Activated T-cell treated with anti-CD3 and anti-CD28 coated beads, Interleukin-2, amount 50 U/mL, for 72 hours (primary cell): Measurements from ENCODE around the gene SNRNP70. TPM values are rescaled to one million over a fixed set of nuclear protein-coding genes. Genes with fewer than 3 reads are reported as not detected.
A peak's percentile ranks its signal among the peaks of the same experiment; 100 is the strongest.
"Not testable (repeated sequence)": the region's sequence is repeated elsewhere in the genome, so short reads cannot be mapped to it uniquely, and the experiment has no call there.

Experiments
- ATAC-seq, 2 donors: fragments of 150-1000 bp; cut with Tn5 transposase; replicated peaks in 1 of 2; 2 replicates each; pipeline ENCODE4 v1.10.0; 2021; ENCODE audit warnings: moderate library complexity in 2 of 2, mild to moderate bottlenecking in 1 of 2
- DNase-seq, 2 donors: peaks; one replicate each; pipeline ENCODE4 v3.0.0; 2021 to 2022; ENCODE audit warnings: mixed read lengths in 1 of 2
- H3K27ac Mint-ChIP-seq: one replicate; pipeline ENCODE4 v1.8.0; 2022; ENCODE audit warnings: mild to moderate bottlenecking, moderate library complexity, mixed read lengths
- H3K27me3 Mint-ChIP-seq: one replicate; pipeline ENCODE4 v1.8.0; 2022; ENCODE audit warnings: low read depth, mixed read lengths
- H3K36me3 Mint-ChIP-seq, 2 donors: one replicate each; pipeline ENCODE4 v1.8.0; 2022; ENCODE audit warnings: mixed read lengths in 2 of 2, mild to moderate bottlenecking in 1 of 2; ENCODE audit not compliant: insufficient read depth in 2 of 2
- H3K4me1 Mint-ChIP-seq: one replicate; pipeline ENCODE4 v1.8.0; 2022; ENCODE audit warnings: low read depth, mixed read lengths
- H3K4me3 Mint-ChIP-seq, 2 donors: one replicate each; pipeline ENCODE4 v1.8.0; 2022; ENCODE audit warnings: mild to moderate bottlenecking in 2 of 2, mixed read lengths in 2 of 2, moderate library complexity in 2 of 2
- H3K9me3 Mint-ChIP-seq, 2 donors: one replicate each; pipeline ENCODE4 v1.8.0; 2022; ENCODE audit warnings: mixed read lengths in 2 of 2
- total RNA-seq, 2 donors: library from RNA; stranded (reverse); gene quantifications; one replicate each; pipeline ENCODE4 v1.2.3, GENCODE V29; 2022

The SNRNP70 gene
- total RNA-seq, 2 donors from 2014 or later, result 165 to 175 TPM

- Mint-ChIP-seq H3K4me1 (no peaks in the 10 kb centered on the region), H3K9me3 (no peaks in the 10 kb centered on the region), H3K36me3 (no peaks in the 10 kb centered on the region), H3K4me3 (no peak overlapping the region), H3K27me3 (no peaks in the 10 kb centered on the region), H3K27ac (no peak overlapping the region)
- no peak for DNase-seq
- no peak for ATAC-seq
These were observed 51.5 kb downstream of the SNRNP70 start for GRCh38 chr19:49136771-49137171.

- Mint-ChIP-seq H3K4me1 (peaks cover 24% of the 10 kb centered on the region), H3K36me3 (no peaks in the 10 kb centered on the region), H3K27ac (no peak overlapping the region), H3K9me3 (no peaks in the 10 kb centered on the region), H3K4me3 (no peak overlapping the region), H3K27me3 (peaks cover 25% of the 10 kb centered on the region)
- ATAC-seq (no peak), DNase-seq (no peak)
These were observed 55.7 kb downstream of the SNRNP70 start for GRCh38 chr19:49140951-49141350.

GRCh38 chr19:49141352-49141751 is 56.1 kb downstream of the SNRNP70 start:
- Mint-ChIP-seq H3K9me3 (no peaks in the 10 kb centered on the region), H3K4me3 (no peak overlapping the region), H3K27me3 (peaks cover 29% of the 10 kb centered on the region), H3K36me3 (no peaks in the 10 kb centered on the region), H3K27ac (no peak overlapping the region), H3K4me1 (peaks cover 28% of the 10 kb centered on the region)
- no peak for DNase-seq
- ATAC-seq, result no peak

- H3K9me3 Mint-ChIP-seq, result no peaks in the 10 kb centered on the region
- peaks cover 30% of the 10 kb centered on the region for H3K4me1 Mint-ChIP-seq
- H3K27ac Mint-ChIP-seq, result no peak overlapping the region
- peak overlapping the region; percentile 73 to 96 for H3K4me3 Mint-ChIP-seq
- H3K27me3 Mint-ChIP-seq, result peaks cover 44% of the 10 kb centered on the region
- ATAC-seq, result peak; percentile 91 to 93
- peak; percentile 81 to 91 for DNase-seq
- H3K36me3 Mint-ChIP-seq, result no peaks in the 10 kb centered on the region
These were observed 57.6 kb downstream of the SNRNP70 start for GRCh38 chr19:49142866-49143335.

GRCh38 chr19:49145573-49146407 is 60.5 kb downstream of the SNRNP70 start:
- H3K36me3 Mint-ChIP-seq, result peaks cover 2% of the 10 kb centered on the region in 2 donors
- H3K9me3 Mint-ChIP-seq, result no peaks in the 10 kb centered on the region
- peak; percentile 89 for DNase-seq
- peak; percentile 70 for ATAC-seq
- peak overlapping the region; percentile 64 to 82 for H3K4me3 Mint-ChIP-seq
- H3K27me3 Mint-ChIP-seq, result peaks cover 63% of the 10 kb centered on the region
- H3K27ac Mint-ChIP-seq, result no peak overlapping the region
- peaks cover 53% of the 10 kb centered on the region for H3K4me1 Mint-ChIP-seq

GRCh38 chr19:49146408-49146770 is 61.1 kb downstream of the SNRNP70 start:
- peaks cover 69% of the 10 kb centered on the region for H3K27me3 Mint-ChIP-seq
- H3K4me1 Mint-ChIP-seq, result peaks cover 56% of the 10 kb centered on the region
- not testable (repeated sequence) for H3K9me3 Mint-ChIP-seq, DNase-seq, H3K27ac Mint-ChIP-seq, H3K36me3 Mint-ChIP-seq
- ATAC-seq, result peak in 1 of 2 donors; percentile 3
- peak overlapping the region; percentile 64 to 82 for H3K4me3 Mint-ChIP-seq

GRCh38 chr19:49148044-49148682 is 62.9 kb downstream of the SNRNP70 start:
- peaks cover 2% of the 10 kb centered on the region in 2 donors for H3K36me3 Mint-ChIP-seq
- H3K9me3 Mint-ChIP-seq, result no peaks in the 10 kb centered on the region
- H3K27me3 Mint-ChIP-seq, result peaks cover 70% of the 10 kb centered on the region
- DNase-seq (no peak), ATAC-seq (no peak)
- peak overlapping the region; percentile 58 to 90 for H3K4me3 Mint-ChIP-seq
- peaks cover 49% of the 10 kb centered on the region for H3K4me1 Mint-ChIP-seq
- H3K27ac Mint-ChIP-seq, result no peak overlapping the region

GRCh38 chr19:49148784-49149651 is 63.8 kb downstream of the SNRNP70 start:
- DNase-seq (peak; percentile 85 to 86), ATAC-seq (peak; percentile 32 to 36)
- peaks cover 77% of the 10 kb centered on the region for H3K27me3 Mint-ChIP-seq
- H3K9me3 Mint-ChIP-seq, result peaks cover 0 to 3% of the 10 kb centered on the region in 2 donors
- H3K27ac Mint-ChIP-seq, result no peak overlapping the region
- H3K4me3 Mint-ChIP-seq, result peak overlapping the region; percentile 63 to 90
- H3K4me1 Mint-ChIP-seq, result peaks cover 46% of the 10 kb centered on the region
- H3K36me3 Mint-ChIP-seq, result peaks cover 2% of the 10 kb centered on the region in 2 donors

GRCh38 chr19:49149652-49150105 is 64.4 kb downstream of the SNRNP70 start:
- Mint-ChIP-seq H3K27me3 (peaks cover 84% of the 10 kb centered on the region), H3K4me3 (peak overlapping the region; percentile 90 to 93), H3K36me3 (peaks cover 2% of the 10 kb centered on the region in 2 donors), H3K9me3 (peaks cover 0 to 5% of the 10 kb centered on the region in 2 donors), H3K27ac (no peak overlapping the region), H3K4me1 (peaks cover 46% of the 10 kb centered on the region)
- no peak for ATAC-seq
- no peak for DNase-seq

- peak overlapping the region; percentile 90 to 93 for H3K4me3 Mint-ChIP-seq
- H3K27me3 Mint-ChIP-seq, result peaks cover 83% of the 10 kb centered on the region
- H3K4me1 Mint-ChIP-seq, result peaks cover 43% of the 10 kb centered on the region
- ATAC-seq, result peak; percentile 28 to 50
- H3K27ac Mint-ChIP-seq, result no peak overlapping the region
- H3K36me3 Mint-ChIP-seq, result peaks cover 2% of the 10 kb centered on the region in 2 donors
- peak; percentile 52 to 59 for DNase-seq
- peaks cover 0 to 5% of the 10 kb centered on the region in 2 donors for H3K9me3 Mint-ChIP-seq
These were observed 65.1 kb downstream of the SNRNP70 start for GRCh38 chr19:49150106-49150943.

GRCh38 chr19:49150944-49151243 is 65.6 kb downstream of the SNRNP70 start:
- Mint-ChIP-seq H3K4me3 (peak overlapping the region; percentile 90 to 93), H3K27me3 (peaks cover 83% of the 10 kb centered on the region), H3K9me3 (peaks cover 0 to 5% of the 10 kb centered on the region in 2 donors), H3K36me3 (peaks cover 2% of the 10 kb centered on the region in 2 donors), H3K27ac (no peak overlapping the region), H3K4me1 (peaks cover 38% of the 10 kb centered on the region)
- no peak for ATAC-seq
- no peak for DNase-seq
